K562 (cell line): ENCODE data around the gene CARD9. TPM values are rescaled to one million over a fixed set of nuclear protein-coding genes. Genes with fewer than 3 reads are reported as not detected.

Experiments
- CREB3L1 ChIP-seq: fragments of 450-650 bp; IDR thresholded peaks from 2 replicates; pipeline ENCODE4 v1.6.1; 2014; ENCODE audit warnings: low read depth, mild to moderate bottlenecking, moderate library complexity, borderline replicate concordance
- FOXJ2 ChIP-seq: fragments of 200-800 bp; sonication (Bioruptor generic); IDR thresholded peaks from 2 replicates; pipeline ENCODE4 v1.6.1; 2016; ENCODE audit warnings: missing genetic modification characterization, missing compliant biosample characterization
- KDM1A ChIP-seq, 2 experiments: fragments of 450-650 bp; IDR thresholded peaks; 2 replicates each; pipeline ENCODE4 v1.6.1; 2016; ENCODE audit warnings: mild to moderate bottlenecking in 2 of 2
- RBFOX2 ChIP-seq: fragments of 200-400 bp; formaldehyde crosslinking; IDR thresholded peaks from 2 replicates; pipeline ENCODE4 v1.6.1; 2017; ENCODE audit warnings: low read depth, mild to moderate bottlenecking, low read length, moderate library complexity
- RBM34 ChIP-seq: fragments of 200-400 bp; formaldehyde crosslinking; IDR thresholded peaks from 2 replicates; pipeline ENCODE4 v1.6.1; 2018; ENCODE audit warnings: low read length, borderline replicate concordance; ENCODE audit not compliant: insufficient read depth
- SOX6 ChIP-seq: fragments of 450-650 bp; IDR thresholded peaks from 2 replicates; pipeline ENCODE4 v1.6.1; 2014; ENCODE audit warnings: mild to moderate bottlenecking
- SRSF9 ChIP-seq: fragments of 200-400 bp; formaldehyde crosslinking; IDR thresholded peaks from 2 replicates; pipeline ENCODE4 v1.6.1; 2017; ENCODE audit warnings: low read depth, low read length, borderline replicate concordance
- STAT5A ChIP-seq: IDR thresholded peaks from 2 replicates; pipeline ENCODE4 v1.6.1; 2012; ENCODE audit warnings: low read length, inconsistent platforms, borderline replicate concordance
- TFAM ChIP-seq: fragments of 250-450 bp; sonication (Bioruptor Pico); conservative IDR thresholded peaks from 2 replicates; pipeline ENCODE4 v1.5.0; 2021; ENCODE audit warnings: mild to moderate bottlenecking, moderate library complexity
- XRCC4 ChIP-seq: IDR thresholded peaks from one replicate; pipeline ENCODE4 v1.6.1; 2011; ENCODE audit not compliant: insufficient read depth, insufficient read length; ENCODE audit errors: extremely low read depth
- polyA plus RNA-seq, 8 experiments: library from polyadenylated mRNA; depleted of rRNA in 4 of 8; stranded (reverse) in 5 of 8; unstranded in 3 of 8; fragments of >200 nt; fragmentation: Nextera tagmentation in 2 of 8; fragmentation: Illumina TruSeq in 1 of 8; extraction: Ambion mirVana in 2 of 8; extraction: Trizol in 1 of 8; gene quantifications; 2 replicates each; pipeline versions ENCODE4 v1.2.1 to v1.2.3, GENCODE V29; 2011 to 2014; ENCODE audit warnings: inconsistent platforms in 1 of 8, missing spikeins in 1 of 8
- total RNA-seq, 7 experiments: library from RNA; depleted of rRNA in 6 of 7; stranded (reverse); fragments of >200 nt in 6 of 7; fragmentation: Illumina TruSeq in 2 of 7; extraction: Trizol in 2 of 7; gene quantifications; 2 replicates each; pipeline versions ENCODE4 v1.2.1 to v1.2.3, GENCODE V29; 2011 to 2021; ENCODE audit warnings: low replicate concordance in 1 of 7
- TF ChIP-seq, protein P1 (sequence below), 2 experiments: fragments of 450-650 bp; conservative IDR thresholded peaks; 2 replicates each; pipeline ENCODE4 v1.6.1; 2017; ENCODE audit warnings: mild to moderate bottlenecking in 2 of 2, moderate library complexity in 2 of 2
- TF ChIP-seq, protein P2 (sequence below): fragments of 200-800 bp; sonication (Bioruptor generic); IDR thresholded peaks from 2 replicates; pipeline ENCODE4 v1.6.1; 2017; ENCODE audit warnings: missing genetic modification characterization, missing compliant biosample characterization
- TF ChIP-seq, protein P3 (sequence below): sonication (generic); formaldehyde crosslinking; IDR thresholded peaks from 2 replicates; pipeline ENCODE4 v1.9.0; 2022; ENCODE audit warnings: mild to moderate bottlenecking, missing genetic modification reagents
- TF ChIP-seq, protein P4 (sequence below): IDR thresholded peaks from 3 replicates; pipeline ENCODE4 v1.6.1; 2011; ENCODE audit warnings: borderline replicate concordance, mild to moderate bottlenecking; ENCODE audit not compliant: insufficient read length, insufficient read depth

The CARD9 gene
- total and polyA plus RNA-seq, 9 of the 15 experiments (the other 6 are each of a cell fraction or from before 2014, with no cell fraction given), result 1.7 to 53.0 (median 9.7) TPM

DNA sequence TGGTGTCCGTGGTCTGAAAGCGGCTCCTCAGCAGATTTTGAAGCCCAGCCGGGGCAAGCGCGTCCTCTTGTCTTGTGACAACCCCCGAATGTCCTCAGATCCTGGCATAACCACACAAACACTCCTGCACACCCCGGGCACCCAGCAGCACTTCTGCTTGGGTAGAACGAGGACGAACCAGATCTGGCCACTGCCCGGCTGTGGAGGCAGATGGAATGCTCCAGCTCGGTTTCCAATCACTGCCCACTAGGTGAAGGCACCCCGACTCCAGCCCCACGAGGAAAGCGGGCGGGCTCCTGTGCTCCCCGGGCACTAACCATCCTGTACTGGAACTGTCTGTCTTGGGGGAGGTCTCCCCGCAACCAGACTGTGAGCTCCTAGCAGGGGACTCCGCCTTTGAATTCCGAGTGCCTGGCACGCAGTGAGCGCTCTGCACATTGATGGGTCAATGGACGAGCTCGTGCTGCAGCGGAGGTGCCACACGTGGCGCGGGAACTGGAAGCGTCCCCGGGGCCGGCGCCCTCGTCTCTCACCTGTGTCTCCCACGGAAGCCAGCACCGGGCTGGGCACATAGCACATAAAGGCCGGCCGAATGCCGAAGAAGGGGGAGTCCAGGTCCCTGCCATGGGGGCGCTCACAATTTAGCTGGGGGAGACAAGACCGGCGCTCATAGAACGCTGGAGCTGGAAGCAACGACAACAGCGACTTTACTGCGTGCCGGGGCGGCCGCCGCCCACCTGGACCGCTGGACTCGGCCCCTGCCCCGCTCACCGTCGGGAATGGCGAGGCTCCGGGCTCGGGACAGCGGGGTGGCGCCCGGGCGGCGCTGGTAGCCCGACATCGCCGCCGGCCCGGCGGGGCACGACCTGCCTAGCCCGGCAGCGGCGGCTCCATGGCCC, 36.3 kb upstream of the CARD9 start (continued):
- TF ChIP-seq, protein P1, sequence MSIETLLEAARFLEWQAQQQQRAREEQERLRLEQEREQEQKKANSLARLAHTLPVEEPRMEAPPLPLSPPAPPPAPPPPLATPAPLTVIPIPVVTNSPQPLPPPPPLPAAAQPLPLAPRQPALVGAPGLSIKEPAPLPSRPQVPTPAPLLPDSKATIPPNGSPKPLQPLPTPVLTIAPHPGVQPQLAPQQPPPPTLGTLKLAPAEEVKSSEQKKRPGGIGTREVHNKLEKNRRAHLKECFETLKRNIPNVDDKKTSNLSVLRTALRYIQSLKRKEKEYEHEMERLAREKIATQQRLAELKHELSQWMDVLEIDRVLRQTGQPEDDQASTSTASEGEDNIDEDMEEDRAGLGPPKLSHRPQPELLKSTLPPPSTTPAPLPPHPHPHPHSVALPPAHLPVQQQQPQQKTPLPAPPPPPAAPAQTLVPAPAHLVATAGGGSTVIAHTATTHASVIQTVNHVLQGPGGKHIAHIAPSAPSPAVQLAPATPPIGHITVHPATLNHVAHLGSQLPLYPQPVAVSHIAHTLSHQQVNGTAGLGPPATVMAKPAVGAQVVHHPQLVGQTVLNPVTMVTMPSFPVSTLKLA (conservative IDR thresholded peaks at IDR 0.05), result peak; percentile 40 to 45
- TF ChIP-seq XRCC4 (no peak), CREB3L1 (0 out of 2 replicates have a peak, but pooled peaks have one; percentile 23), STAT5A (no peak), RBM34 (no peak), TFAM (no peak), RBFOX2 (peak; percentile 84), FOXJ2 (tag) (no peak), SOX6 (no peak), SRSF9 (no peak), KDM1A (IDR thresholded peaks at IDR 0.05) (no peak)
- TF ChIP-seq, protein P2, sequence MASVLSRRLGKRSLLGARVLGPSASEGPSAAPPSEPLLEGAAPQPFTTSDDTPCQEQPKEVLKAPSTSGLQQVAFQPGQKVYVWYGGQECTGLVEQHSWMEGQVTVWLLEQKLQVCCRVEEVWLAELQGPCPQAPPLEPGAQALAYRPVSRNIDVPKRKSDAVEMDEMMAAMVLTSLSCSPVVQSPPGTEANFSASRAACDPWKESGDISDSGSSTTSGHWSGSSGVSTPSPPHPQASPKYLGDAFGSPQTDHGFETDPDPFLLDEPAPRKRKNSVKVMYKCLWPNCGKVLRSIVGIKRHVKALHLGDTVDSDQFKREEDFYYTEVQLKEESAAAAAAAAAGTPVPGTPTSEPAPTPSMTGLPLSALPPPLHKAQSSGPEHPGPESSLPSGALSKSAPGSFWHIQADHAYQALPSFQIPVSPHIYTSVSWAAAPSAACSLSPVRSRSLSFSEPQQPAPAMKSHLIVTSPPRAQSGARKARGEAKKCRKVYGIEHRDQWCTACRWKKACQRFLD (CRISPR knock-in tag), result peak; percentile 70; the same call in 1 of the 2 replicates
- TF ChIP-seq, protein P3, sequence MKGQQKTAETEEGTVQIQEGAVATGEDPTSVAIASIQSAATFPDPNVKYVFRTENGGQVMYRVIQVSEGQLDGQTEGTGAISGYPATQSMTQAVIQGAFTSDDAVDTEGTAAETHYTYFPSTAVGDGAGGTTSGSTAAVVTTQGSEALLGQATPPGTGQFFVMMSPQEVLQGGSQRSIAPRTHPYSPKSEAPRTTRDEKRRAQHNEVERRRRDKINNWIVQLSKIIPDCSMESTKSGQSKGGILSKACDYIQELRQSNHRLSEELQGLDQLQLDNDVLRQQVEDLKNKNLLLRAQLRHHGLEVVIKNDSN (CRISPR knock-in tag), result peak; percentile 52; the same call in 1 of the 2 replicates
- TF ChIP-seq, protein P4, sequence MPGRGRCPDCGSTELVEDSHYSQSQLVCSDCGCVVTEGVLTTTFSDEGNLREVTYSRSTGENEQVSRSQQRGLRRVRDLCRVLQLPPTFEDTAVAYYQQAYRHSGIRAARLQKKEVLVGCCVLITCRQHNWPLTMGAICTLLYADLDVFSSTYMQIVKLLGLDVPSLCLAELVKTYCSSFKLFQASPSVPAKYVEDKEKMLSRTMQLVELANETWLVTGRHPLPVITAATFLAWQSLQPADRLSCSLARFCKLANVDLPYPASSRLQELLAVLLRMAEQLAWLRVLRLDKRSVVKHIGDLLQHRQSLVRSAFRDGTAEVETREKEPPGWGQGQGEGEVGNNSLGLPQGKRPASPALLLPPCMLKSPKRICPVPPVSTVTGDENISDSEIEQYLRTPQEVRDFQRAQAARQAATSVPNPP, result no peak
